ENCODE data around the gene TANC1. TPM values are rescaled to one million over a fixed set of nuclear protein-coding genes. Genes with fewer than 3 reads are reported as not detected.

TANC1 gene
- total and polyA plus RNA-seq, 2 of the 4 experiments (the other 2 are of a cell fraction), result 10.2 to 12.9 TPM

DNA sequence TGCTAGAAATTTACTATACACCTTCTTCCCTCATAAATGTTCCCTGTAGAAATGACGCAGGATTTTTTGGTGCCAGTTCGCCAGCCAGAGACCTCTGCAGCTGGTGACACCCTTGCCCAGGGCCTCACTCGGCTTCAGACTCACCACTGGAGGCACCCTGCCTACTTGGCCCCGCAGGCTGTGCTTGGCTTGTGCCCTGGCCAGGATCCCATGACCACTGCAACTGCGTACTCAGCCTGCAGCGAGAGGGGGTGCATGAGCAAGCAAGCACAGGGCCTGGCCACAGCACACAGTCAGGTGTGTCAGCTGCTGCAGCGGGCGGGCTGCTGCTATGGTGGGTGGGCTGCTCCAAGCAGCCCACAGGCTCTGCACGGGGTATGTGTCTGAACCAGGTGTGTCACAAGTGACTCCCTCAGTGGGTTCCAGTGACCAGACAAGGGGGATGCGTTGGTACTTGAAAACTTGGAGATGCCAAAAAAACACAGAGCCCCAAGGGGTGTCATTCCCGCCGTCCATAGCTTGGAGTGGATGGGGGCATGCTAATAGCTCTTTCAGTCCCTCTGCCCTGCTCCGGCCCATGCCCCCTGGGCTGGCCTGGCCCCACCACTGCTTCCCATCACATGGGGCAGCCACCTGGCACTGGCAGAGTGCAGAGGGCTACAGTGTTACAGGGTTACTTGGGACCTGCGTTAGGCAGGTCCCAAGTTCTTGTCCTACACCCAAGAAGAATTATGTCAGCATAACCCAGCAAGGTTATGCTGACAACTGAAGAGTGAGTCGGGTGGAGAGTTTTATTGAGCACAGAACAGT is 46.6 kb upstream of the TANC1 start:
- H3K9me3 ChIP-seq (ENCODE audit: control insufficient read depth, insufficient read depth, low read length), result no peaks in the 10 kb centered on the region
- ChIA-PET CTCF (interaction anchor here (0.6 kb wide), 1 partner anchor 203 kb away, joined by 5 read pairs; no protein-coding TSS in a partner anchor), POLR2A (ENCODE audit: unreplicated experiment) (interaction anchor here (0.6 kb wide), 1 partner anchor 1505 kb away, joined by 3 read pairs; no protein-coding TSS in a partner anchor)
- dilution Hi-C loops (cut with HindIII; ENCODE audit: low sequenced_read_pairs, unreplicated experiment), result loop anchor here (25.0 kb wide), 1 partner anchor 190 kb away; no protein-coding TSS in a partner anchor
- no peaks in the 10 kb centered on the region for H3K79me1 ChIP-seq (ENCODE audit: low read depth in 1 of 2, low read length in 2 of 2)
- no peak overlapping the region; the same call in 1 of the 2 replicates for H4K91ac ChIP-seq (ENCODE audit: insufficient read depth, low read depth, low read length)
- no peak overlapping the region; the same call in 1 of the 2 replicates for H3K14ac ChIP-seq (replicated peaks; ENCODE audit: low read depth, low read length)
- no peak overlapping the region for H2BK5ac ChIP-seq (ENCODE audit: low read depth, low read length, poor library complexity, severe bottlenecking)
- no peak overlapping the region for H3K23ac ChIP-seq (ENCODE audit: low read depth, low read length)
- peak overlapping the region; percentile 61 for H3K4ac ChIP-seq (ENCODE audit: low read depth, low read length)
- no peak for TF ChIP-seq POLR2A (IDR thresholded peaks at IDR 0.05; ENCODE audit: low read depth, low read length)
- no peak for TF ChIP-seq NFE2L2 (IDR thresholded peaks at IDR 0.05; ENCODE audit: low read depth, low read length)
- no peak for TF ChIP-seq CEBPB (IDR thresholded peaks at IDR 0.05; ENCODE audit: low read depth, low read length)
- no peak for TF ChIP-seq MXI1 (IDR thresholded peaks at IDR 0.05; ENCODE audit: borderline replicate concordance, low read depth, low read length)
- no peak for TF ChIP-seq SMC3 (IDR thresholded peaks at IDR 0.05; ENCODE audit: low read depth, low read length)
- TF ChIP-seq MAFK (IDR thresholded peaks at IDR 0.05; ENCODE audit: low read depth, low read length), result no peak
- TF ChIP-seq RAD21 (IDR thresholded peaks at IDR 0.05; ENCODE audit: low read length), result no peak
- TF ChIP-seq BHLHE40 (IDR thresholded peaks at IDR 0.05; ENCODE audit: low read depth, low read length), result no peak
- no peak for TF ChIP-seq CHD1 (IDR thresholded peaks at IDR 0.05; ENCODE audit: low read depth, low read length)
- TF ChIP-seq FOS (IDR thresholded peaks at IDR 0.05; ENCODE audit: low read depth, low read length), result no peak
- TF ChIP-seq MAZ (IDR thresholded peaks at IDR 0.05; ENCODE audit: borderline replicate concordance, low read depth, low read length), result no peak
- no peak for TF ChIP-seq RCOR1 (IDR thresholded peaks at IDR 0.05; ENCODE audit: insufficient replicate concordance, low read length)
- TF ChIP-seq, protein P1, sequence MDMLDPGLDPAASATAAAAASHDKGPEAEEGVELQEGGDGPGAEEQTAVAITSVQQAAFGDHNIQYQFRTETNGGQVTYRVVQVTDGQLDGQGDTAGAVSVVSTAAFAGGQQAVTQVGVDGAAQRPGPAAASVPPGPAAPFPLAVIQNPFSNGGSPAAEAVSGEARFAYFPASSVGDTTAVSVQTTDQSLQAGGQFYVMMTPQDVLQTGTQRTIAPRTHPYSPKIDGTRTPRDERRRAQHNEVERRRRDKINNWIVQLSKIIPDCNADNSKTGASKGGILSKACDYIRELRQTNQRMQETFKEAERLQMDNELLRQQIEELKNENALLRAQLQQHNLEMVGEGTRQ (IDR thresholded peaks at IDR 0.05; ENCODE audit: low read depth, low read length), result no peak
- intact Hi-C loops (cut with micrococcal nuclease), result no loop called here
- peak overlapping the region; percentile 18; the same call in 1 of the 2 replicates for H2AK5ac ChIP-seq (ENCODE audit: low read depth, low read length)
- no peaks in the 10 kb centered on the region for H3K27me3 ChIP-seq (ENCODE audit: control insufficient read depth, insufficient read depth, low read length)
- peak overlapping the region; percentile 71; the same call in 1 of the 2 replicates for H2BK120ac ChIP-seq (ENCODE audit: low read depth, low read length)
- no peaks in the 10 kb centered on the region for H4K20me1 ChIP-seq (ENCODE audit: insufficient read depth, low read length)
- H3K4me3 ChIP-seq (ENCODE audit: insufficient read depth, low read depth, low read length), result no peak overlapping the region
- no peak overlapping the region for H3K18ac ChIP-seq (ENCODE audit: low read depth, low read length)
- H3K4me2 ChIP-seq (ENCODE audit: low read depth, low read length), result no peak overlapping the region
- H3K4me1 ChIP-seq (ENCODE audit: control insufficient read depth, insufficient read depth, low read length), result peaks cover 9% of the 10 kb centered on the region
- H2BK20ac ChIP-seq (ENCODE audit: low read depth, low read length), result peak overlapping the region; percentile 40; the same call in 1 of the 2 replicates
- peak overlapping the region; percentile 28 for H2AFZ ChIP-seq (replicated peaks; ENCODE audit: low read length, poor library complexity)
- H3K9me1 ChIP-seq (ENCODE audit: insufficient read depth, low read length), result peaks cover 3% of the 10 kb centered on the region; the same call in 1 of the 2 replicates
- WGBS, 2 experiments (ENCODE audit: extremely low coverage in 2 of 2, insufficient read length in 1 of 2), result 92% methylated on average over 4 of the region's 15 CpGs; no CpG with 5 or more reads in 1 of the 2 experiments
- ATAC-seq (ENCODE audit: low read depth), result no peak
- H3K9ac ChIP-seq (ENCODE audit: low read depth, low read length), result no peak overlapping the region
- BruUV-seq (replicated peaks), result no TSS peak
- H4K8ac ChIP-seq (ENCODE audit: low read depth in 2 of 2, low read length in 2 of 2), result 0 out of 4 replicates have a peak overlapping the region, but pooled peaks of 1 of the 2 experiments have one; percentile 4
- peak overlapping the region; percentile 30; the same call in 1 of the 3 replicates for H2BK15ac ChIP-seq (ENCODE audit: low read depth, low read length)
- H3K36me3 ChIP-seq (ENCODE audit: control insufficient read depth, insufficient read depth, low read length), result no peaks in the 10 kb centered on the region
- H3K56ac ChIP-seq (ENCODE audit: extremely low read depth, insufficient read depth, low read length), result no peak overlapping the region
- H4K5ac ChIP-seq (ENCODE audit: low read depth, low read length), result no peak overlapping the region
- DNase-seq, result no peak
- H3K27ac ChIP-seq (ENCODE audit: insufficient read depth, low read length), result no peak overlapping the region
- no peak overlapping the region for H2AK9ac ChIP-seq (replicated peaks; ENCODE audit: low read depth, low read length, poor library complexity)
- in situ Hi-C loops (cut with MboI; ENCODE audit: low sequenced_read_pairs), result no loop called here

Data from IMR-90 (cell line).